OCI-LY3 (cell line): ENCODE data around the gene SPSB1.

Source experiments
- H2AFZ ChIP-seq: fragments of 200-600, 300-600 bp; shearing (Covaris generic); 2 replicates; pipeline ENCODE4 v1.6.0; 2014; ENCODE audit warnings: antibody characterized with exemption, low read depth, low read length
- H3K27ac ChIP-seq: fragments of 200-600, 300-600 bp; sonication (generic); 2 replicates; pipeline ENCODE4 v1.5.1; 2014; ENCODE audit warnings: mild to moderate bottlenecking, low read length, moderate library complexity, mixed read lengths
- H3K27me3 ChIP-seq: fragments of 200-600, 300-600 bp; sonication (generic); 2 replicates; pipeline ENCODE4 v1.6.1; 2014; ENCODE audit warnings: low read depth, low read length, mixed read lengths
- H3K36me3 ChIP-seq: fragments of 200-600, 300-600 bp; sonication (generic); replicated peaks from 2 replicates; pipeline ENCODE3; 2014; ENCODE audit warnings: low read depth, low read length, mixed read lengths
- H3K4me1 ChIP-seq: fragments of 300-600, 200-600 bp; sonication (generic); 2 replicates; pipeline ENCODE4 v1.6.1; 2014; ENCODE audit warnings: low read length, mixed read lengths
- H3K4me2 ChIP-seq: fragments of 200-600, 300-600 bp; sonication (generic); 2 replicates; pipeline ENCODE4 v1.6.1; 2014; ENCODE audit warnings: low read length, mixed read lengths
- H3K4me3 ChIP-seq: fragments of 300-600, 200-600 bp; sonication (generic); 2 replicates; pipeline ENCODE4 v1.5.1; 2014; ENCODE audit warnings: antibody characterized with exemption, mild to moderate bottlenecking, low read length, moderate library complexity
- H3K79me2 ChIP-seq: fragments of 300-600, 200-600 bp; shearing (Covaris generic); 2 replicates; pipeline ENCODE4 v1.6.1; 2014; ENCODE audit warnings: mild to moderate bottlenecking, low read length, mixed read lengths
- H3K9ac ChIP-seq: fragments of 300-600, 200-600 bp; shearing (Covaris generic); 2 replicates; pipeline ENCODE4 v1.6.0; 2014; ENCODE audit warnings: mild to moderate bottlenecking, low read length, moderate library complexity
- H3K9me3 ChIP-seq: fragments of 200-600, 300-600 bp; shearing (Covaris generic); 2 replicates; pipeline ENCODE4 v1.6.1; 2014; ENCODE audit warnings: low read length, mixed read lengths; ENCODE audit not compliant: insufficient read depth
- H4K20me1 ChIP-seq: fragments of 200-600, 300-600 bp; sonication (generic); 2 replicates; pipeline ENCODE4 v1.6.1; 2016; ENCODE audit warnings: low read length, mixed read lengths; ENCODE audit not compliant: insufficient read depth
- EZH2phosphoT487 ChIP-seq: fragments of 200-600 bp; shearing (Covaris generic); IDR thresholded peaks from 2 replicates; pipeline ENCODE4 v1.6.1; 2018; ENCODE audit warnings: antibody characterized with exemption, mixed run types, low read depth
- TF ChIP-seq, protein P1 (sequence below): fragments of 200-600, 300-600 bp; sonication (generic); IDR thresholded peaks from 2 replicates; pipeline ENCODE4 v1.5.1; 2014; ENCODE audit warnings: antibody characterized with exemption, low read length, low read depth

The SPSB1 gene

DNA sequence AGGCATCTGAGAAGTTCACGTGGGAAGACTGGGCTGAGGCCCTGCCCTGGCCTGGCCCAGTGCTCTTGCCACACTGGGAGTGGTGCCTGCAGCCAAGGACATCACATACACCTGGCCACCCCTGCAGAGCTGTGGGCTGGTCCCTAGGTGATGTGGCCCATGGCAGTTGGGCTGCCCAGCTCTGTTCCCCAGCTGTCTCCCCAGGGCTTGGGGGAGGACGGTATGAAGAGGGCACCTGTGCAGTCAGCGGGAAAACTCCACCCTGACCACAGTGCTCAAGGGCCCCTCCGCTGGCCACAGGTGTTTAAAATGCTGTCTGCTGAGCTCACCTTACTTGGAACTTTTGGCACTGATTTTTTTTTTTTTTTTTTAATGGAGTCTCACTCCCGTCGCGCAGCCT, 126.2 kb downstream of the SPSB1 start:
- Histone ChIP-seq H4K20me1 (no peaks in the 10 kb centered on the region), H3K4me3 (no peak overlapping the region), H3K4me1 (peaks cover 23% of the 10 kb centered on the region), H3K36me3 (no peaks in the 10 kb centered on the region), H3K9ac (no peak overlapping the region), H3K4me2 (no peak overlapping the region), H3K27me3 (peaks cover 4% of the 10 kb centered on the region; the same call in 1 of the 2 replicates), H3K9me3 (no peaks in the 10 kb centered on the region), H2AFZ (no peak overlapping the region), H3K79me2 (no peaks in the 10 kb centered on the region), H3K27ac (no peak overlapping the region)
- TF ChIP-seq EZH2phosphoT487: no peak
- TF ChIP-seq, protein P1, sequence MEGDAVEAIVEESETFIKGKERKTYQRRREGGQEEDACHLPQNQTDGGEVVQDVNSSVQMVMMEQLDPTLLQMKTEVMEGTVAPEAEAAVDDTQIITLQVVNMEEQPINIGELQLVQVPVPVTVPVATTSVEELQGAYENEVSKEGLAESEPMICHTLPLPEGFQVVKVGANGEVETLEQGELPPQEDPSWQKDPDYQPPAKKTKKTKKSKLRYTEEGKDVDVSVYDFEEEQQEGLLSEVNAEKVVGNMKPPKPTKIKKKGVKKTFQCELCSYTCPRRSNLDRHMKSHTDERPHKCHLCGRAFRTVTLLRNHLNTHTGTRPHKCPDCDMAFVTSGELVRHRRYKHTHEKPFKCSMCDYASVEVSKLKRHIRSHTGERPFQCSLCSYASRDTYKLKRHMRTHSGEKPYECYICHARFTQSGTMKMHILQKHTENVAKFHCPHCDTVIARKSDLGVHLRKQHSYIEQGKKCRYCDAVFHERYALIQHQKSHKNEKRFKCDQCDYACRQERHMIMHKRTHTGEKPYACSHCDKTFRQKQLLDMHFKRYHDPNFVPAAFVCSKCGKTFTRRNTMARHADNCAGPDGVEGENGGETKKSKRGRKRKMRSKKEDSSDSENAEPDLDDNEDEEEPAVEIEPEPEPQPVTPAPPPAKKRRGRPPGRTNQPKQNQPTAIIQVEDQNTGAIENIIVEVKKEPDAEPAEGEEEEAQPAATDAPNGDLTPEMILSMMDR: no peak
